AG20443 (cell line): ENCODE measurements around the gene OR4K14.
"Not testable (repeated sequence)": the region's sequence is repeated elsewhere in the genome, so short reads cannot be mapped to it uniquely, and the experiment has no call there.

ENCODE experiments used
- DNase-seq: peaks from one replicate; pipeline ENCODE4 v3.0.0; 2012; ENCODE audit warnings: low spot score, mixed read lengths

OR4K14 gene, protein sequence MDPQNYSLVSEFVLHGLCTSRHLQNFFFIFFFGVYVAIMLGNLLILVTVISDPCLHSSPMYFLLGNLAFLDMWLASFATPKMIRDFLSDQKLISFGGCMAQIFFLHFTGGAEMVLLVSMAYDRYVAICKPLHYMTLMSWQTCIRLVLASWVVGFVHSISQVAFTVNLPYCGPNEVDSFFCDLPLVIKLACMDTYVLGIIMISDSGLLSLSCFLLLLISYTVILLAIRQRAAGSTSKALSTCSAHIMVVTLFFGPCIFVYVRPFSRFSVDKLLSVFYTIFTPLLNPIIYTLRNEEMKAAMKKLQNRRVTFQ

GRCh38 chr14:20019257-20019865, at the start of gene OR4K14:
Gene OR4K14, minus strand, starts transcription at chr14:20019307. Its CDS starts 4,114 bp downstream, at chr14:20015193.
- no peak for DNase-seq

DNA sequence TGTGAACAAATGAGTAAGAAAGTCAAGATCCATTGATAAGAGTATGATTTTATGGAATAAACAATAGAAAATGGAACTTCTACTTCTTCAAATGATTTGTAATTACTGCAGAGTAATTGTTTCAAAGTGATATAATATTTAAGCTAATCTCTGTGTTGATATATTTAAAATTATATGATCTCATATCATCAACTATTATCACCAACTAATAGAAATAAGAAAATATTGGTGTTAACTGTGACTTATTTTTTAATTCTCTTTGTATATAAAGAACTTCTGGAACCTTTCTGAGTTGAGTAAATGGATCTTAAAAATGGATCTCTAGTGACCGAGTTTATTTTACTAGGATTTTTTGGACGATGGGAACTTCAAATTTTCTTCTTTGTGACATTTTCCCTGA, 40.6 kb upstream of the OR4K14 start, which contains the start of gene OR4L1:
TSS of gene OR4L1 (plus strand) at position 301 of the 400 bp plus-strand sequence. CDS start at position 301, 0 bp downstream.
- DNase-seq, result no peak

GRCh38 chr14:20048202-20048601, 29.1 kb upstream of the OR4K14 start:
- DNase-seq, result no peak

- no peak for DNase-seq
These were observed 25.1 kb upstream of the OR4K14 start for GRCh38 chr14:20044243-20044642.

DNA sequence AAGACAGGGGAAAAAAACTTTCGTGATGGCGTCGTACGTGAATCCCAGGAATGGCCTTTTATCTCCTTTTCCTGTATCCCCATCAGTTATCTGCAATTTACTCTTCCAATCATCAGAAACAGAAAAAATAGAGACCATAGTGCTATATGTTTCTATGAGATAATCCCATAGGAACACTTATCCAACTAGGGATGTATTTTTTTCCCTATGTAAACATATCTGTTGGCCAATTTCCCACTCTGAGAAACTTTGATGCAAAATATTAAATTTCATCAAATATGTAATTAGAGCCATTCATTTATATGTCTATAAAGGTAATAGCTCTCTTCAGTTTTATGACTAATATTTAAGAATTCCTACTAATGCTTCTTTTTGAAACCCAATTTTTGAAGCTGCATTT, 16.8 kb upstream of the OR4K14 start, which contains the start of gene OR4K13:
TSS of gene OR4K13 (minus strand) at position 101 of the 400 bp plus-strand sequence. CDS start 1,280 bp downstream, outside the sequence.
- DNase-seq, result no peak

GRCh38 chr14:20035449-20035848, 16.3 kb upstream of the OR4K14 start:
- DNase-seq, result no peak

DNA sequence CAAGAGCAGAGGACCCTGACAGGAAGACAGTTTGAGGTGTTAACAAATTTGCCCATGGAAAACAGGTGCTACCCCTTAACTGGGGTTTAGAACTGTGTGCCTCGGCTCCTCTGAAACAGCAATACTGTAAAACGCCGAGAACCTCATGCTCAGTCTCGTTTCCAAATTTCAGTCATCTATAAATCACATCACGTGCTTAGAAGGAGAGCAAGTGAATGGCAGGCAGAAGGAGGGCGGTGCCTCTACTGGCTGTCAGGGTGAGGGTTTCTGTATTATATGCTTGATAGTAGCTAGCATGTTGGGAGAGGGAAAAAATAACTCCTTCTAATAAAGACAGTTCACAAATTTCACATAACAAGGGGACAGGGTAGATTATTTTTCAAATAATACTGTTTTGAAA, 12.0 kb upstream of the OR4K14 start:
- DNase-seq, result no peak

DNA sequence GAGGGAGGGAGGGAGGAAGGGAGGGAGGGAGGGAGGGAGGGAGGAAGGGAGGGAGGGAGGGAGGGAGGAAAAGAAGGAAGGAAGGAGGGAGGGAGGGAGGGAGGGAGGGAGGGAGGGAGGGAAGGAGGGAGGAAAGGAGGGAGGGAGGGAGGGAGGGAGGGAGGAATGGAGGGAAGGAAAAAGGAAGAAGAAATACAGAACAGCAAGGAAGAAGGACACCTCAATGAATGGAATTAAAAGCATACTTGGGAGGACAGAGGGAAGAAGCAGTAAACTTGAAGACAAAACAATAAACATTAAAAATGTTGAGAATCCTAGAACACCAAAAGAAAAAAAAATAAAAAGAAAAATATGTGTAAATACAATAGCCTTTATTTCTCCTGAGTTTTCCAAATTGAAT, 11.0 kb downstream of the OR4K14 start:
- DNase-seq, result no peak

DNA sequence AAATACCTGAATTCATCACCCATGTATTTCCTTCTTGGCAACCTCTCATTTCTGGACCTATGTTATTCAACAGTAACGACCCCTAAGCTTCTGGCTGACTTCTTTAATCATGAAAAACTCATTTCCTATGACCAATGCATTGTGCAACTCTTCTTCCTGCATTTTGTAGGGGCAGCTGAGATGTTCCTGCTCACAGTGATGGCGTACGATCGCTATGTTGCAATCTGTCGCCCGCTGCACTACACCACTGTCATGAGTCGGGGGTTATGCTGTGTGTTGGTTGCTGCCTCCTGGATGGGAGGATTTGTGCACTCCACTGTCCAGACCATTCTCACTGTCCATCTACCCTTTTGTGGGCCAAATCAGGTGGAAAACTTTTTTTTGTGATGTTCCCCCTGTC, 16.8 kb downstream of the OR4K14 start:
- no peak for DNase-seq

GRCh38 chr14:20001863-20002262, 17.2 kb downstream of the OR4K14 start, which contains the start of gene OR4Q2:
Gene OR4Q2, plus strand, starts transcription at chr14:20002163.
- no peak for DNase-seq

DNA sequence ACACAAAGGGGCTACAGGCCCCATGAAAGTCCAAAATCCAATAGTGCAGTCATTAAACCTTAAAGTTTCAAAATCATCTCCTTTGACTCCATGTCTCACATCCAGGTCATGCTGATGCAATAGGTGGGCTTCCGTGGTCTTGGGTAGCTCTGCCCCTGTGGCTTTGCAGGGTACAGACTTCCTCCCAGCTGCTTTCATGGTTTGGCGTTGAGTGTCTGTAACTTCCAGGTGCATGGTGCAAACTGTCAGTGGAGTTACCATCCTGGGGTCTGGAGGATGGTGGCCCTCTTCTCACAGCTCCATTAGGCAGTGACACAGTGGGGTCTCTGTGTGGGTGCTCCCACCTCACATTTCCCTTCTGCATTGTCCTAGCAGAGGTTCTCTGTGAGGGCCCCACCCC, 25.7 kb downstream of the OR4K14 start:
- DNase-seq, result no peak

DNA sequence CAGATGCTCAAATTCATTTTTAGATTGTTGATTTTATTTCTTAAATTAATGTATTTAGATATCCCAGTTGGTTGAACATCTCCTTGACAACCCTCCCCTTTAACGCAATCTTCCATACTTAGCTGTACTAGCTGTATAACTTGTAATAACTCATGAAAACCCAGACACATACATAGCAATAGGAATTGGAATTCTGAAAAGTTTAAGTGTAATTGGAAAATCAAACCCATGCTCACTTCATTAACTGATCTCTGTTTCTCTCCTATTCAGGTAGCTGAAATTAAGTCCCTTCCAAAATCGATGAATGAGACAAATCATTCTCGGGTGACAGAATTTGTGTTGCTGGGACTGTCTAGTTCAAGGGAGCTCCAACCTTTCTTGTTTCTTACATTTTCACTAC, 43.8 kb downstream of the OR4K14 start, which contains the start of gene OR4K15:
TSS of gene OR4K15 (plus strand) at position 301 of the 400 bp plus-strand sequence. CDS start at position 301, 0 bp downstream.
- no peak for DNase-seq

- DNase-seq, result no peak
These were observed 44.3 kb downstream of the OR4K14 start for GRCh38 chr14:19974844-19975243.

- not testable (repeated sequence) for DNase-seq
These were observed 49.4 kb downstream of the OR4K14 start for GRCh38 chr14:19969735-19970134.
